HepG2 (cell line): Measurements from ENCODE around the gene MXRA7. TPM values are rescaled to one million over a fixed set of nuclear protein-coding genes. Genes with fewer than 3 reads are reported as not detected.

ENCODE experiments used
- ADNP ChIP-seq: sonication (generic); formaldehyde crosslinking; IDR thresholded peaks from 2 replicates; pipeline ENCODE4 v1.4.0; 2020; ENCODE audit warnings: missing genetic modification reagents
- DNMT1 ChIP-seq: sonication (generic); formaldehyde crosslinking; IDR thresholded peaks from 2 replicates; pipeline ENCODE4 v1.5.1; 2020; ENCODE audit warnings: mild to moderate bottlenecking, missing genetic modification reagents
- DNMT3B ChIP-seq: conservative IDR thresholded peaks from 2 replicates; pipeline ENCODE4 v1.6.1; 2016; ENCODE audit warnings: missing biosample characterization, control low read depth
- HNRNPUL1 ChIP-seq: fragments of 200-400 bp; formaldehyde crosslinking; IDR thresholded peaks from 2 replicates; pipeline ENCODE4 v1.6.1; 2017; ENCODE audit warnings: low read depth, mild to moderate bottlenecking, low read length, moderate library complexity
- MAFG ChIP-seq: sonication (generic); formaldehyde crosslinking; IDR thresholded peaks from 2 replicates; pipeline ENCODE4 v1.5.1; 2020; ENCODE audit warnings: mild to moderate bottlenecking, missing genetic modification reagents
- MAFK ChIP-seq, 2 experiments: IDR thresholded peaks in 1 of 2; conservative IDR thresholded peaks in 1 of 2; 2 replicates each; pipeline ENCODE4 v1.6.1; 2011; ENCODE audit warnings: improper control_type of control experiment in 2 of 2, low read length in 2 of 2
- MEIS2 ChIP-seq: sonication (generic); formaldehyde crosslinking; IDR thresholded peaks from 2 replicates; pipeline ENCODE4 v1.9.0; 2021; ENCODE audit warnings: mild to moderate bottlenecking, missing genetic modification reagents
- MTA1 ChIP-seq: sonication (generic); formaldehyde crosslinking; IDR thresholded peaks from 2 replicates; pipeline ENCODE4 v1.4.0; 2020; ENCODE audit warnings: missing genetic modification reagents, mild to moderate bottlenecking, borderline replicate concordance
- MXI1 ChIP-seq: IDR thresholded peaks from 3 replicates; pipeline ENCODE4 v1.6.1; 2012; ENCODE audit warnings: low read depth, low read length, inconsistent platforms, borderline replicate concordance
- NAIF1 ChIP-seq: sonication (generic); formaldehyde crosslinking; IDR thresholded peaks from 2 replicates; pipeline ENCODE4 v1.5.0; 2020; ENCODE audit warnings: mild to moderate bottlenecking, missing genetic modification reagents, borderline replicate concordance
- POLR2AphosphoS2 ChIP-seq: IDR thresholded peaks from 2 replicates; pipeline ENCODE4 v1.6.1; 2011; ENCODE audit warnings: low read depth, low read length, improper control_type of control experiment
- SRSF4 ChIP-seq: fragments of 200-400 bp; formaldehyde crosslinking; IDR thresholded peaks from one replicate; pipeline ENCODE4 v1.6.1; 2018; ENCODE audit warnings: mild to moderate bottlenecking, low read depth, low read length, moderate library complexity; ENCODE audit not compliant: poor library complexity, severe bottlenecking
- SYNCRIP ChIP-seq: fragments of 200-400 bp; formaldehyde crosslinking; IDR thresholded peaks from 2 replicates; pipeline ENCODE4 v1.6.1; 2018; ENCODE audit warnings: mild to moderate bottlenecking, low read depth, low read length; ENCODE audit not compliant: insufficient read depth
- XBP1 ChIP-seq: sonication (generic); formaldehyde crosslinking; IDR thresholded peaks from 2 replicates; pipeline ENCODE4 v1.5.0; 2020; ENCODE audit warnings: missing genetic modification reagents
- ZKSCAN5 ChIP-seq: sonication (generic); formaldehyde crosslinking; IDR thresholded peaks from 2 replicates; pipeline ENCODE4 v1.5.1; 2020; ENCODE audit warnings: mild to moderate bottlenecking, missing genetic modification reagents
- ZNF326 ChIP-seq: sonication (generic); formaldehyde crosslinking; IDR thresholded peaks from 2 replicates; pipeline ENCODE4 v1.4.0; 2020; ENCODE audit warnings: missing genetic modification reagents, borderline replicate concordance
- ZNF431 ChIP-seq: sonication (generic); formaldehyde crosslinking; IDR thresholded peaks from 2 replicates; pipeline ENCODE4 v1.9.0; 2022; ENCODE audit warnings: missing genetic modification reagents, low read depth, mild to moderate bottlenecking, borderline replicate concordance
- ZNF468 ChIP-seq: sonication (generic); formaldehyde crosslinking; IDR thresholded peaks from 2 replicates; pipeline ENCODE4 v1.8.0; 2022; ENCODE audit warnings: mild to moderate bottlenecking, moderate library complexity, missing genetic modification reagents
- ZNF546 ChIP-seq: sonication (generic); formaldehyde crosslinking; conservative IDR thresholded peaks from 2 replicates; pipeline ENCODE4 v1.8.1; 2023; ENCODE audit warnings: mild to moderate bottlenecking, missing genetic modification reagents
- ZNF552 ChIP-seq: sonication (generic); formaldehyde crosslinking; IDR thresholded peaks from 2 replicates; pipeline ENCODE4 v1.9.0; 2022; ENCODE audit warnings: missing genetic modification reagents, mild to moderate bottlenecking, borderline replicate concordance
- ZNF713 ChIP-seq: sonication (generic); formaldehyde crosslinking; IDR thresholded peaks from 2 replicates; pipeline ENCODE4 v1.4.0; 2020; ENCODE audit warnings: mild to moderate bottlenecking, missing genetic modification reagents
- polyA plus RNA-seq, 8 experiments: library from polyadenylated mRNA; depleted of rRNA in 3 of 8; stranded (reverse) in 7 of 8; unstranded in 1 of 8; fragments of >200 nt; fragmentation: Illumina TruSeq in 4 of 8; extraction: Trizol in 4 of 8; gene quantifications; 2 replicates each; pipeline versions ENCODE4 v1.2.1 to v1.2.3, GENCODE V29; 2011 to 2016; ENCODE audit warnings: low read depth in 4 of 8, missing spikeins in 1 of 8, mixed read lengths in 1 of 8; ENCODE audit not compliant: insufficient read depth in 1 of 8
- total RNA-seq, 5 experiments: library from RNA; depleted of rRNA; stranded (reverse); fragments of >200 nt; fragmentation: Illumina TruSeq; extraction: Trizol; gene quantifications; 2 replicates each; pipeline ENCODE4 v1.2.3, GENCODE V29; 2016; ENCODE audit warnings: low read depth in 1 of 5
- TF ChIP-seq, protein P1 (sequence below): sonication (generic); formaldehyde crosslinking; IDR thresholded peaks from 2 replicates; pipeline ENCODE4 v1.4.0; 2020; ENCODE audit warnings: mild to moderate bottlenecking, missing genetic modification reagents
- TF ChIP-seq, protein P2 (sequence below): sonication (generic); formaldehyde crosslinking; IDR thresholded peaks from 2 replicates; pipeline ENCODE4 v1.5.0; 2020; ENCODE audit warnings: missing genetic modification reagents, mild to moderate bottlenecking, borderline replicate concordance
- TF ChIP-seq, protein P3 (sequence below): sonication (generic); formaldehyde crosslinking; IDR thresholded peaks from 2 replicates; pipeline ENCODE4 v1.4.0; 2020; ENCODE audit warnings: missing genetic modification reagents, borderline replicate concordance

MXRA7 gene
- total and polyA plus RNA-seq, 2 of the 13 experiments (the other 11 are each of a cell fraction or from before 2014, with no cell fraction given), result 44.8 to 112 TPM

DNA sequence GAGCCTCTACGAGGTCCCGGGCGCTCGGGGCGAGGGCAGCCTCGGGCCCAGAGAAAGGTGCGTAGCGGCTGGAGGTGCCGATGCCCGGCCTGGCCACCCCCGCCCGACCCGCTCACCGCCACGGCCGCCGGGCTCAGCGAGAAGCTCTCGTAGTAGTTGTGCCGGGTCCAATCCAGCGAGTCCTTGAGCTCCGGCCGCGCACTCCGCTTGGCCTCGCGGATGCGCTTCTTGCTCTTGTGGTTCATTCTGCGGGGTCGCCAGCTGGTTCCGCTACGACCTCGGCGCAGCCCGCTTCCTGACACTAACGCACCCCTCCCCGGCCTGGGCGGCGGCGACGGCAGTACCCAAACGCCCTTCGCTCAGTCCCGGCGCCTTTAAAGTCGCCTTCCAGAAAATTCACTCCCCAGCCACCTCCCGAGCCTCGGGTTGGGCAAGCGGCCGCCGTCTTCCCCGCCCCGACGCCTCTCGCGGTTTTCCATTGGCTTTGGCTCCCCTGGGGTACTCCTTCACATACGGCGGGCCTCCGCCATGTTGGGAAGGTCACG is 15.5 kb upstream of the MXRA7 start, which contains the start of gene JMJD6 (continued):
- TF ChIP-seq MAFG (no peak), MAFK (conservative IDR thresholded peaks at IDR 0.05 in 1 of 2, IDR thresholded peaks at IDR 0.05 in 1 of 2; ENCODE audit: low read length in 2 of 2) (no peak), XBP1 (CRISPR knock-in tag) (no peak), POLR2AphosphoS2 (no peak), ZNF431 (CRISPR knock-in tag) (no peak), MEIS2 (peak; percentile 35), SYNCRIP (no peak), ADNP (CRISPR knock-in tag) (0 out of 2 replicates have a peak, but pooled peaks have one; percentile 18), MXI1 (no peak; the same call in 2 of the 3 replicates), HNRNPUL1 (no peak), ZNF552 (CRISPR knock-in tag) (0 out of 2 replicates have a peak, but pooled peaks have one; percentile 60), ZNF326 (no peak), MTA1 (no peak), SRSF4 (no peak), ZKSCAN5 (0 out of 2 replicates have a peak, but pooled peaks have one; percentile 43), DNMT1 (no peak), ZNF468 (no peak), ZNF546 (peak; percentile 81), NAIF1 (peak; percentile 98), ZNF713 (CRISPR knock-in tag) (no peak), DNMT3B (no peak; the same call in 1 of the 2 replicates)
- TF ChIP-seq, protein P1, sequence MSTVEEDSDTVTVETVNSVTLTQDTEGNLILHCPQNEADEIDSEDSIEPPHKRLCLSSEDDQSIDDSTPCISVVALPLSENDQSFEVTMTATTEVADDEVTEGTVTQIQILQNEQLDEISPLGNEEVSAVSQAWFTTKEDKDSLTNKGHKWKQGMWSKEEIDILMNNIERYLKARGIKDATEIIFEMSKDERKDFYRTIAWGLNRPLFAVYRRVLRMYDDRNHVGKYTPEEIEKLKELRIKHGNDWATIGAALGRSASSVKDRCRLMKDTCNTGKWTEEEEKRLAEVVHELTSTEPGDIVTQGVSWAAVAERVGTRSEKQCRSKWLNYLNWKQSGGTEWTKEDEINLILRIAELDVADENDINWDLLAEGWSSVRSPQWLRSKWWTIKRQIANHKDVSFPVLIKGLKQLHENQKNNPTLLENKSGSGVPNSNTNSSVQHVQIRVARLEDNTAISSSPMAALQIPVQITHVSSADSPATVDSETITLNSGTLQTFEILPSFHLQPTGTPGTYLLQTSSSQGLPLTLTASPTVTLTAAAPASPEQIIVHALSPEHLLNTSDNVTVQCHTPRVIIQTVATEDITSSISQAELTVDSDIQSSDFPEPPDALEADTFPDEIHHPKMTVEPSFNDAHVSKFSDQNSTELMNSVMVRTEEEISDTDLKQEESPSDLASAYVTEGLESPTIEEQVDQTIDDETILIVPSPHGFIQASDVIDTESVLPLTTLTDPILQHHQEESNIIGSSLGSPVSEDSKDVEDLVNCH (CRISPR knock-in tag), result no peak
- TF ChIP-seq, protein P2, sequence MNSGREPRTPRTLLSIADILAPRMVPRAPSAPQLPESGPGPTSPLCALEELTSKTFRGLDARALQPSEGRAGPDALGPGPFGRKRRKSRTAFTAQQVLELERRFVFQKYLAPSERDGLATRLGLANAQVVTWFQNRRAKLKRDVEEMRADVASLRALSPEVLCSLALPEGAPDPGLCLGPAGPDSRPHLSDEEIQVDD (CRISPR knock-in tag), result no peak
- TF ChIP-seq, protein P3, sequence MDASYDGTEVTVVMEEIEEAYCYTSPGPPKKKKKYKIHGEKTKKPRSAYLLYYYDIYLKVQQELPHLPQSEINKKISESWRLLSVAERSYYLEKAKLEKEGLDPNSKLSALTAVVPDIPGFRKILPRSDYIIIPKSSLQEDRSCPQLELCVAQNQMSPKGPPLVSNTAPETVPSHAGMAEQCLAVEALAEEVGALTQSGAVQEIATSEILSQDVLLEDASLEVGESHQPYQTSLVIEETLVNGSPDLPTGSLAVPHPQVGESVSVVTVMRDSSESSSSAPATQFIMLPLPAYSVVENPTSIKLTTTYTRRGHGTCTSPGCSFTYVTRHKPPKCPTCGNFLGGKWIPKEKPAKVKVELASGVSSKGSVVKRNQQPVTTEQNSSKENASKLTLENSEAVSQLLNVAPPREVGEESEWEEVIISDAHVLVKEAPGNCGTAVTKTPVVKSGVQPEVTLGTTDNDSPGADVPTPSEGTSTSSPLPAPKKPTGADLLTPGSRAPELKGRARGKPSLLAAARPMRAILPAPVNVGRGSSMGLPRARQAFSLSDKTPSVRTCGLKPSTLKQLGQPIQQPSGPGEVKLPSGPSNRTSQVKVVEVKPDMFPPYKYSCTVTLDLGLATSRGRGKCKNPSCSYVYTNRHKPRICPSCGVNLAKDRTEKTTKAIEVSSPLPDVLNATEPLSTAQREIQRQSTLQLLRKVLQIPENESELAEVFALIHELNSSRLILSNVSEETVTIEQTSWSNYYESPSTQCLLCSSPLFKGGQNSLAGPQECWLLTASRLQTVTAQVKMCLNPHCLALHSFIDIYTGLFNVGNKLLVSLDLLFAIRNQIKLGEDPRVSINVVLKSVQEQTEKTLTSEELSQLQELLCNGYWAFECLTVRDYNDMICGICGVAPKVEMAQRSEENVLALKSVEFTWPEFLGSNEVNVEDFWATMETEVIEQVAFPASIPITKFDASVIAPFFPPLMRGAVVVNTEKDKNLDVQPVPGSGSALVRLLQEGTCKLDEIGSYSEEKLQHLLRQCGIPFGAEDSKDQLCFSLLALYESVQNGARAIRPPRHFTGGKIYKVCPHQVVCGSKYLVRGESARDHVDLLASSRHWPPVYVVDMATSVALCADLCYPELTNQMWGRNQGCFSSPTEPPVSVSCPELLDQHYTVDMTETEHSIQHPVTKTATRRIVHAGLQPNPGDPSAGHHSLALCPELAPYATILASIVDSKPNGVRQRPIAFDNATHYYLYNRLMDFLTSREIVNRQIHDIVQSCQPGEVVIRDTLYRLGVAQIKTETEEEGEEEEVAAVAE, result peak; percentile 80
